ENCODE results near the gene SH2D6. TPM values are rescaled to one million over a fixed set of nuclear protein-coding genes. Genes with fewer than 3 reads are reported as not detected.

Gene SH2D6
- total and polyA plus RNA-seq, 2 of the 8 experiments (the other 6 are each of a cell fraction or from before 2014, with no cell fraction given) = 0.42 TPM; not detected in 1

DNA sequence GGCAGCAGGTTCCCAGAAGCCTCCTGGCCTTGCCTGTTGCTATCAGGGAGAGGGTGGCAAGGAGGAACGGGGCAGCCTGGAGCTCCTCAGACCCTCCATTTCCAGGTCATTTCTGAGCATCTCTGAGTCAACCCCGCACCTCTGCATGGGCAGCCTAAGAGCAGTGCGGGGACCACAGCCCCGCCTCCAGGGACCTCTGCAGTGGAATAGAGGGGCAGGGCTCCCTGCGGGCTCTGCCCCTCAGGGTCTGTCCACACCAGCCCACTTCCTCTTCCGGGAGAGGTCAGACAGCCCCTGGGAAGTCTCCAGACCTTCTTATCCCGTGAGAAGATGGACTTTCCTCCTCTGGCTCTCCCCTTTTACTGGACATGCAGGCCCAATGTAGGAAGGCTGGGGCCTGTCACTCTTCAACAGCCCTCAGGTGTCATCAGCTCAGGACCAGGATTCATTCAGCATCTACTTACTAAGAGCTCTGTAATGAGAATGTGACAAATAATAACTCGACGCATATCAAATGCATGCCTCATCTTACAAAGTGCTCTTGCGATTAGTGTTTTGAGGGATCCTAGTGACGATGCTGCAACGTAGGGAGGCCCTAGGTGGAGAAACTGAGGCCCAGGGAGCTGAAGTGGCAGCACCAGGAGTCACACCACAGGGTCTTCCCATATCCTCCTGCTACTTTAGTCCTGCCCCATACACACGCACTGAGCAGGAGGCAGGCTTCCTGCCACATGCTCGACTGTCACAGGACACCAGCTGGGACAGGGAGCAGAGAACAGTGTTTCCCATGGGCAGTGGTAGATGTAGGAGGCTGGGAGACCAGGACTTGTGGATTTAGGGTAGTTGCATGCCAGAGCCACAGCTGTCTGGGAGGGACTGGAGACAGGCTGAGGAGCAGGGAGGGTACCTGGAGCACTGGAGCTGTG lies 28.0 kb downstream of the SH2D6 start:
- H2BK12ac ChIP-seq (ENCODE audit: low read depth, low read length) = peak overlapping the region; percentile 82; the same call in 1 of the 2 replicates
- no peak overlapping the region for H3K9ac ChIP-seq (replicated peaks in 1 of 4; ENCODE audit: extremely low read depth in 1 of 4, low read depth in 3 of 4, low read length in 3 of 4)
- no peak overlapping the region for H3K56ac ChIP-seq (replicated peaks; ENCODE audit: insufficient read length, low read depth, low read length)
- H3K23ac ChIP-seq (ENCODE audit: insufficient read length) = no peak overlapping the region
- no peak overlapping the region for H2BK15ac ChIP-seq (ENCODE audit: low read length)
- ChIA-PET CTCF (ENCODE audit: partially characterized antibody) (interaction anchor here (0.5 to 1.5 kb wide), 9 partner anchors 9 to 650 kb away, joined by 3 to 9 read pairs (median 4); no protein-coding TSS in a partner anchor), POLR2A (ENCODE audit: partially characterized antibody) (interaction anchor here (1.8 to 55.3 kb wide), 5 partner anchors 9 to 100 kb away, joined by 10 to 1889 read pairs (median 11); partner anchors contain the start of genes GGCX, MAT2A and SH2D6)
- H3K79me1 ChIP-seq (ENCODE audit: low read depth, low read length) = no peaks in the 10 kb centered on the region
- H3K36me3 ChIP-seq (ENCODE audit: control insufficient read depth in 2 of 4, insufficient read depth in 4 of 4, low read length in 3 of 4) = no peaks in the 10 kb centered on the region
- peak overlapping the region; percentile 39; the same call in 1 of the 2 replicates for H4K8ac ChIP-seq (ENCODE audit: extremely low read depth, insufficient read depth, low read length)
- no peaks in the 10 kb centered on the region for H4K20me1 ChIP-seq (replicated peaks in 1 of 2; ENCODE audit: control insufficient read depth in 1 of 2, insufficient read depth in 2 of 2, low read length in 2 of 2)
- peak overlapping the region; percentile 57 for H3K4ac ChIP-seq (replicated peaks; ENCODE audit: insufficient read length, low read depth, low read length)
- H3K9me3 ChIP-seq (ENCODE audit: insufficient read depth in 2 of 2, low read depth in 1 of 2, low read length in 1 of 2) = no peaks in the 10 kb centered on the region
- H3K4me3 ChIP-seq (ENCODE audit: extremely low read depth in 1 of 4, insufficient read depth in 2 of 4, low read depth in 3 of 4, low read length in 4 of 4) = no peak overlapping the region
- no peaks in the 10 kb centered on the region for H3K23me2 ChIP-seq (ENCODE audit: low read depth, low read length)
- H3K27me3 ChIP-seq (replicated peaks in 1 of 4; ENCODE audit: control insufficient read depth in 3 of 4, extremely low read depth in 1 of 4, insufficient read depth in 3 of 4, low read length in 3 of 4) = no peaks in the 10 kb centered on the region
- FAIRE-seq (no peak), DNase-seq (ENCODE audit: low read depth in 1 of 2, low spot score in 2 of 2) (no peak)
- H3K4me2 ChIP-seq (ENCODE audit: insufficient read depth in 1 of 2, low read depth in 2 of 2, low read length in 2 of 2) = no peak overlapping the region
- 0 out of 2 replicates have a peak overlapping the region, but pooled peaks have one; percentile 35 for H2BK20ac ChIP-seq (ENCODE audit: low read length)
- WGBS, 2 experiments (ENCODE audit: extremely low coverage in 1 of 2, insufficient coverage in 1 of 2, insufficient read length in 1 of 2, insufficient replicate concordance in 2 of 2, low coverage in 1 of 2, low lambda C conversion rate in 2 of 2, missing lambda C conversion rate in 1 of 2) = 87% methylated on average over 14 of the region's 14 CpGs; no CpG with 5 or more reads in 1 of the 2 experiments
- H4K91ac ChIP-seq (replicated peaks; ENCODE audit: insufficient read length, low read length) = peak overlapping the region; percentile 66
- H4K5ac ChIP-seq (ENCODE audit: insufficient read length, low read depth, low read length) = no peak overlapping the region
- H2AK5ac ChIP-seq (ENCODE audit: low read depth, low read length) = peak overlapping the region; percentile 67; the same call in 1 of the 2 replicates
- H3K18ac ChIP-seq (ENCODE audit: extremely low read depth, low read length) = no peak overlapping the region; the same call in 1 of the 2 replicates
- H2AFZ ChIP-seq (ENCODE audit: low read length) = no peak overlapping the region
- H2BK120ac ChIP-seq (replicated peaks; ENCODE audit: low read depth, low read length) = no peak overlapping the region
- H3K4me1 ChIP-seq (replicated peaks in 1 of 4; ENCODE audit: control insufficient read depth in 3 of 4, insufficient read depth in 4 of 4, low read length in 3 of 4) = peaks cover 0 to 5% (median 1%) of the 10 kb centered on the region in 4 experiments; a peak in 3 of 7 replicates
- peak overlapping the region; percentile 10 for H2BK5ac ChIP-seq (ENCODE audit: low read depth, low read length)
- no peak overlapping the region for H3K14ac ChIP-seq (ENCODE audit: insufficient read length)
- no peaks in the 10 kb centered on the region for H3K79me2 ChIP-seq (ENCODE audit: control insufficient read depth in 1 of 2, insufficient read depth in 2 of 2, low read length in 2 of 2)
- H3K27ac ChIP-seq (ENCODE audit: low read depth, low read length) = no peak overlapping the region
- TF ChIP-seq MAFK (IDR thresholded peaks at IDR 0.05; ENCODE audit: low read depth, low read length) (no peak), RAD21 (IDR thresholded peaks at IDR 0.05 in 1 of 2, conservative IDR thresholded peaks at IDR 0.05 in 1 of 2; ENCODE audit: low read depth in 2 of 2, low read length in 2 of 2) (no peak), SAP30 (IDR thresholded peaks at IDR 0.05; ENCODE audit: insufficient read depth, insufficient replicate concordance, low read length) (no peak), GTF2F1 (IDR thresholded peaks at IDR 0.05; ENCODE audit: borderline replicate concordance, low read depth, low read length) (no peak), HDAC6 (IDR thresholded peaks at IDR 0.05; ENCODE audit: low read depth, low read length) (no peak), TCF12 (IDR thresholded peaks at IDR 0.05; ENCODE audit: low read depth, low read length) (no peak), SIX5 (IDR thresholded peaks at IDR 0.05; ENCODE audit: low read depth, low read length) (no peak), ZNF274 (IDR thresholded peaks at IDR 0.05; ENCODE audit: borderline replicate concordance, extremely low read depth, low read length) (no peak)
- TF ChIP-seq, protein P1, sequence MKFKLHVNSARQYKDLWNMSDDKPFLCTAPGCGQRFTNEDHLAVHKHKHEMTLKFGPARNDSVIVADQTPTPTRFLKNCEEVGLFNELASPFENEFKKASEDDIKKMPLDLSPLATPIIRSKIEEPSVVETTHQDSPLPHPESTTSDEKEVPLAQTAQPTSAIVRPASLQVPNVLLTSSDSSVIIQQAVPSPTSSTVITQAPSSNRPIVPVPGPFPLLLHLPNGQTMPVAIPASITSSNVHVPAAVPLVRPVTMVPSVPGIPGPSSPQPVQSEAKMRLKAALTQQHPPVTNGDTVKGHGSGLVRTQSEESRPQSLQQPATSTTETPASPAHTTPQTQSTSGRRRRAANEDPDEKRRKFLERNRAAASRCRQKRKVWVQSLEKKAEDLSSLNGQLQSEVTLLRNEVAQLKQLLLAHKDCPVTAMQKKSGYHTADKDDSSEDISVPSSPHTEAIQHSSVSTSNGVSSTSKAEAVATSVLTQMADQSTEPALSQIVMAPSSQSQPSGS (IDR thresholded peaks at IDR 0.05; ENCODE audit: low read length) = no peak

Measured in H1 (cell line).